Measurements from ENCODE around the gene BSPRY. TPM values are rescaled to one million over a fixed set of nuclear protein-coding genes. Genes with fewer than 3 reads are reported as not detected.

Gene BSPRY
- total and polyA plus RNA-seq, 2 of the 13 experiments (the other 11 are each of a cell fraction or from before 2014, with no cell fraction given) = 0.09 to 0.26 TPM

GRCh38 chr9:113373256-113373655 is 23.9 kb downstream of the BSPRY start:
- no peak overlapping the region for H3K27ac ChIP-seq (ENCODE audit: extremely low read length, insufficient read depth, low read length)
- H3K27me3 ChIP-seq (ENCODE audit: control insufficient read depth in 1 of 2, insufficient read depth in 2 of 2, low read length in 2 of 2) = no peaks in the 10 kb centered on the region
- peaks cover 74% of the 10 kb centered on the region for H3K4me1 ChIP-seq (ENCODE audit: insufficient read depth, low read length)
- H3K79me2 ChIP-seq (ENCODE audit: insufficient read depth, low read length) = peaks cover 15% of the 10 kb centered on the region
- no peak overlapping the region for H3K4me2 ChIP-seq (ENCODE audit: low read depth, low read length)
- no peaks in the 10 kb centered on the region for H3K9me3 ChIP-seq (ENCODE audit: low read length)
- no peak overlapping the region for H3K4me3 ChIP-seq (replicated peaks in 1 of 3; ENCODE audit: insufficient read depth in 1 of 3, low read depth in 2 of 3, low read length in 3 of 3)
- H3K9ac ChIP-seq (ENCODE audit: insufficient read depth, low read depth, low read length) = no peak overlapping the region
- POLR2A ChIA-PET = interaction anchor here (0.9 to 1.3 kb wide), 6 partner anchors 15 to 33 kb away, joined by 3 to 7 read pairs (median 3); partner anchors contain the start of genes ALAD and WDR31
- H2AFZ ChIP-seq (ENCODE audit: low read length) = no peak overlapping the region
- no peak for ATAC-seq
- peaks cover 16% of the 10 kb centered on the region for H4K20me1 ChIP-seq (ENCODE audit: insufficient read depth, low read length)
- in situ Hi-C loops (cut with HindIII; ENCODE audit: extremely low pct_ligation_motif_present, low pct_unique_long_range_greater_than_20kb) (no loop called here), intact Hi-C loops (cut with micrococcal nuclease; ENCODE audit: unreplicated experiment) (no loop called here)
- CTCF ChIA-PET (ENCODE audit: low intra/inter-chr PET ratio, low total read pairs) = no interaction called here
- peaks cover 4 to 10% of the 10 kb centered on the region in 2 experiments; a peak in 3 of 5 replicates for H3K36me3 ChIP-seq (replicated peaks in 1 of 2; ENCODE audit: control insufficient read depth in 1 of 2, insufficient read depth in 2 of 2, low read length in 2 of 2)
- FAIRE-seq = no peak
- DNase-seq (ENCODE audit: low spot score) = no peak
- 57% methylated on average over 3 of the region's 3 CpGs for WGBS (ENCODE audit: low lambda C conversion rate)
- no TSS peak for BruUV-seq (replicated peaks)
- TF ChIP-seq RARA (CRISPR knock-in tag; IDR thresholded peaks at IDR 0.05) (0 out of 2 replicates have a peak, but pooled peaks have one; percentile 13), HDAC1 (CRISPR knock-in tag; IDR thresholded peaks at IDR 0.05) (0 out of 2 replicates have a peak, but pooled peaks have one; percentile 31), GMEB2 (CRISPR knock-in tag; IDR thresholded peaks at IDR 0.05; ENCODE audit: low read depth) (no peak), ZNF281 (CRISPR knock-in tag; IDR thresholded peaks at IDR 0.05; ENCODE audit: borderline replicate concordance) (peak; percentile 38; the same call in 1 of the 2 replicates), PAXIP1 (CRISPR knock-in tag; conservative IDR thresholded peaks at IDR 0.05) (no peak), HNF4G (IDR thresholded peaks at IDR 0.05; ENCODE audit: borderline replicate concordance, low read depth, low read length) (0 out of 2 replicates have a peak, but pooled peaks have one; percentile 14), HNF4G (CRISPR knock-in tag; IDR thresholded peaks at IDR 0.05; ENCODE audit: borderline replicate concordance, low read depth) (no peak)
